PC-3 (cell line): Measurements from ENCODE around the gene MOB1A.

ENCODE experiments used
- EZH2 ChIP-seq: fragments of 300-600 bp; sonication (generic); IDR thresholded peaks from one replicate; pipeline ENCODE4 v1.6.1; 2017; ENCODE audit warnings: antibody characterized with exemption, mild to moderate bottlenecking, low read length; ENCODE audit not compliant: unreplicated experiment
- EZH2phosphoT487 ChIP-seq: fragments of 300-600 bp; sonication (generic); IDR thresholded peaks from 2 replicates; pipeline ENCODE4 v1.6.1; 2018; ENCODE audit warnings: mild to moderate bottlenecking, antibody characterized with exemption, low read length, borderline replicate concordance
- TF ChIP-seq, protein P1 (sequence below): fragments of 300-600 bp; sonication (generic); conservative IDR thresholded peaks from 2 replicates; pipeline ENCODE4 v1.5.1; 2017; ENCODE audit warnings: antibody characterized with exemption, low read depth, mild to moderate bottlenecking, low read length

DNA sequence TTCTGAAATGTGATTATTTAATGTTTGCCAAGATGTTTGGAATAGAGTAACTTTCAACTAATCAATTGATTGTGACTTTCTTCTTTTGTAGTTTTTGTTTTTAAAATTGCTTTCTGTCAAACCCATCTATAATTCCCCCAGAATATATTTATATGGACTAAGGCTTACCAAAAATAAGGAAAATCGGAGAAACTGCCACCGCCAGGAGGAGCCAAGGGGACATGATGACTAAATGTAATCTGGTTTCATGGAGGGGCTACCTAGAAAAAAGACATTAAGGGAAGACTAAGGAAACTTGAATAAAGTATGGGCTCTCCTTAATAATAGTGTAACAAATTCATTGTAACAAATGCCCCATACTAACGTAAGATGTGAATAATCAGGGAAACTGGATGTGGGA lies 50.5 kb downstream of the MOB1A start:
- TF ChIP-seq EZH2phosphoT487 (no peak), EZH2 (no peak)
- TF ChIP-seq, protein P1, sequence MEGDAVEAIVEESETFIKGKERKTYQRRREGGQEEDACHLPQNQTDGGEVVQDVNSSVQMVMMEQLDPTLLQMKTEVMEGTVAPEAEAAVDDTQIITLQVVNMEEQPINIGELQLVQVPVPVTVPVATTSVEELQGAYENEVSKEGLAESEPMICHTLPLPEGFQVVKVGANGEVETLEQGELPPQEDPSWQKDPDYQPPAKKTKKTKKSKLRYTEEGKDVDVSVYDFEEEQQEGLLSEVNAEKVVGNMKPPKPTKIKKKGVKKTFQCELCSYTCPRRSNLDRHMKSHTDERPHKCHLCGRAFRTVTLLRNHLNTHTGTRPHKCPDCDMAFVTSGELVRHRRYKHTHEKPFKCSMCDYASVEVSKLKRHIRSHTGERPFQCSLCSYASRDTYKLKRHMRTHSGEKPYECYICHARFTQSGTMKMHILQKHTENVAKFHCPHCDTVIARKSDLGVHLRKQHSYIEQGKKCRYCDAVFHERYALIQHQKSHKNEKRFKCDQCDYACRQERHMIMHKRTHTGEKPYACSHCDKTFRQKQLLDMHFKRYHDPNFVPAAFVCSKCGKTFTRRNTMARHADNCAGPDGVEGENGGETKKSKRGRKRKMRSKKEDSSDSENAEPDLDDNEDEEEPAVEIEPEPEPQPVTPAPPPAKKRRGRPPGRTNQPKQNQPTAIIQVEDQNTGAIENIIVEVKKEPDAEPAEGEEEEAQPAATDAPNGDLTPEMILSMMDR = no peak
